ENCODE data around the gene FREM2.

The FREM2 gene

GRCh38 chr13:38767506-38768265, 80.8 kb downstream of the FREM2 start:
- no peak for DNase-seq

GRCh38 chr13:38769526-38769925, 82.6 kb downstream of the FREM2 start:
- DNase-seq = no peak

GRCh38 chr13:38775085-38775484, 88.2 kb downstream of the FREM2 start:
- no peak for DNase-seq

- DNase-seq = no peak
Measured at GRCh38 chr13:38777347-38778119, 90.7 kb downstream of the FREM2 start.

GRCh38 chr13:38781539-38781938, 94.7 kb downstream of the FREM2 start:
- no peak for DNase-seq

GRCh38 chr13:38784036-38784880, 97.4 kb downstream of the FREM2 start:
- no peak for DNase-seq

- no peak for DNase-seq
Measured at GRCh38 chr13:38785042-38785441, 98.2 kb downstream of the FREM2 start.

GRCh38 chr13:38785490-38785889, 98.6 kb downstream of the FREM2 start:
- DNase-seq = no peak

GRCh38 chr13:38787550-38787949, 100.7 kb downstream of the FREM2 start:
- no peak for DNase-seq

GRCh38 chr13:38796890-38797289, 110.0 kb downstream of the FREM2 start:
- no peak for DNase-seq

GRCh38 chr13:38803531-38803930, 116.7 kb downstream of the FREM2 start:
- DNase-seq = no peak

GRCh38 chr13:38804061-38804460, 117.2 kb downstream of the FREM2 start:
- DNase-seq = no peak

- DNase-seq = peak in 1 of 2 experiments; percentile 27
Measured at GRCh38 chr13:38804536-38804935, 117.7 kb downstream of the FREM2 start.

- DNase-seq = no peak
Measured at GRCh38 chr13:38814331-38814730, 127.5 kb downstream of the FREM2 start.

GRCh38 chr13:38819053-38819452, 132.2 kb downstream of the FREM2 start:
- DNase-seq = no peak

- no peak for DNase-seq
Measured at GRCh38 chr13:38819596-38819995, 132.7 kb downstream of the FREM2 start.

GRCh38 chr13:38821770-38822551, 135.1 kb downstream of the FREM2 start:
- DNase-seq = no peak

- no peak for DNase-seq
Measured at GRCh38 chr13:38824342-38824741, 137.5 kb downstream of the FREM2 start.

- DNase-seq = no peak
Measured at GRCh38 chr13:38826182-38826813, 139.4 kb downstream of the FREM2 start.

GRCh38 chr13:38830442-38831045, 143.7 kb downstream of the FREM2 start:
- no peak for DNase-seq

- DNase-seq = no peak
Measured at GRCh38 chr13:38844581-38844980, 157.7 kb downstream of the FREM2 start.

- no peak for DNase-seq
Measured at GRCh38 chr13:38848360-38848759, 161.5 kb downstream of the FREM2 start.

Data from SW 1271 (cell line).